IPS DF 6.9 (cell line): Measurements from ENCODE around the gene FAM234B.

Experiments
- DNase-seq: peaks from one replicate; pipeline ENCODE4 v3.0.0-alpha.2; 2013; ENCODE audit warnings: low read depth, low spot score
- H3K27ac ChIP-seq: one replicate; pipeline ENCODE4 v1.5.1; 2013; ENCODE audit warnings: low read length, control low read depth
- H3K27me3 ChIP-seq: 2 replicates; pipeline ENCODE4 v1.6.1; 2013; ENCODE audit warnings: mild to moderate bottlenecking, low read length; ENCODE audit not compliant: control insufficient read depth, insufficient read depth
- H3K36me3 ChIP-seq: 2 replicates; pipeline ENCODE4 v1.6.1; 2013; ENCODE audit warnings: low read length; ENCODE audit not compliant: control insufficient read depth, insufficient read depth
- H3K4me1 ChIP-seq: 2 replicates; pipeline ENCODE4 v1.6.1; 2013; ENCODE audit warnings: low read length; ENCODE audit not compliant: control insufficient read depth, insufficient read depth
- H3K4me3 ChIP-seq: 2 replicates; pipeline ENCODE4 v1.5.1; 2013; ENCODE audit warnings: mild to moderate bottlenecking, low read length
- H3K9me3 ChIP-seq: 2 replicates; pipeline ENCODE4 v1.6.1; 2013; ENCODE audit warnings: low read length, inconsistent platforms; ENCODE audit not compliant: control insufficient read depth, insufficient read depth
- WGBS: extraction: QIAGEN DNeasy Blood & Tissue Kit; methylation state at CpG from one replicate; pipeline ENCODE4 v1.1.7; 2013; ENCODE audit warnings: mixed read lengths, missing lambda C conversion rate; ENCODE audit not compliant: insufficient read length, insufficient coverage; 5-methylcytosine and 5-hydroxymethylcytosine counted together

FAM234B gene

GRCh38 chr12:13087766-13088165 is 43.6 kb downstream of the FAM234B start:
- no peak for DNase-seq
- Histone ChIP-seq H3K4me1 (peaks cover 20% of the 10 kb centered on the region), H3K4me3 (no peak overlapping the region), H3K9me3 (no peaks in the 10 kb centered on the region), H3K27ac (peak overlapping the region; percentile 71), H3K27me3 (no peaks in the 10 kb centered on the region), H3K36me3 (no peaks in the 10 kb centered on the region)
- no CpG with 5 or more reads among the region's 5 CpGs for WGBS

- WGBS, result no CpG with 5 or more reads among the region's 4 CpGs
- DNase-seq, result peak; percentile 58
- Histone ChIP-seq H3K36me3 (no peaks in the 10 kb centered on the region), H3K4me3 (no peak overlapping the region), H3K4me1 (peaks cover 22% of the 10 kb centered on the region), H3K27ac (peak overlapping the region; percentile 45), H3K9me3 (no peaks in the 10 kb centered on the region), H3K27me3 (no peaks in the 10 kb centered on the region)
Measured at GRCh38 chr12:13088496-13088895, 44.3 kb downstream of the FAM234B start.

- Histone ChIP-seq H3K4me3 (no peak overlapping the region), H3K4me1 (peaks cover 22% of the 10 kb centered on the region), H3K9me3 (no peaks in the 10 kb centered on the region), H3K27ac (no peak overlapping the region), H3K27me3 (no peaks in the 10 kb centered on the region), H3K36me3 (no peaks in the 10 kb centered on the region)
- WGBS, result no CpG with 5 or more reads among the region's 4 CpGs
- no peak for DNase-seq
Measured at GRCh38 chr12:13090054-13090453, 45.9 kb downstream of the FAM234B start.

GRCh38 chr12:13091832-13092231 is 47.7 kb downstream of the FAM234B start:
- Histone ChIP-seq H3K27me3 (no peaks in the 10 kb centered on the region), H3K36me3 (no peaks in the 10 kb centered on the region), H3K27ac (no peak overlapping the region), H3K4me3 (no peak overlapping the region), H3K4me1 (peaks cover 20% of the 10 kb centered on the region), H3K9me3 (no peaks in the 10 kb centered on the region)
- no peak for DNase-seq
- WGBS, result no CpG with 5 or more reads among the region's 6 CpGs

GRCh38 chr12:13093191-13093847 is 49.1 kb downstream of the FAM234B start:
- Histone ChIP-seq H3K9me3 (no peaks in the 10 kb centered on the region), H3K36me3 (no peaks in the 10 kb centered on the region), H3K4me3 (no peak overlapping the region), H3K27ac (no peak overlapping the region), H3K4me1 (peaks cover 12% of the 10 kb centered on the region; the same call in 1 of the 2 replicates), H3K27me3 (no peaks in the 10 kb centered on the region)
- no CpG with 5 or more reads among the region's 7 CpGs for WGBS
- no peak for DNase-seq

- H3K4me3 ChIP-seq, result no peak overlapping the region
- no CpG with 5 or more reads among the region's 2 CpGs for WGBS
- peaks cover 9% of the 10 kb centered on the region; the same call in 1 of the 2 replicates for H3K4me1 ChIP-seq
- H3K9me3 ChIP-seq, result no peaks in the 10 kb centered on the region
- H3K27ac ChIP-seq, result no peak overlapping the region
- no peak for DNase-seq
- H3K27me3 ChIP-seq, result no peaks in the 10 kb centered on the region
- H3K36me3 ChIP-seq, result no peaks in the 10 kb centered on the region
Measured at GRCh38 chr12:13093848-13094220, 49.7 kb downstream of the FAM234B start.

- Histone ChIP-seq H3K9me3 (no peaks in the 10 kb centered on the region), H3K27ac (no peak overlapping the region), H3K4me1 (peaks cover 7% of the 10 kb centered on the region; the same call in 1 of the 2 replicates), H3K27me3 (no peaks in the 10 kb centered on the region), H3K4me3 (no peak overlapping the region), H3K36me3 (no peaks in the 10 kb centered on the region)
- no CpG with 5 or more reads among the region's 3 CpGs for WGBS
- DNase-seq, result no peak
Measured at GRCh38 chr12:13094367-13094766, 50.2 kb downstream of the FAM234B start.

GRCh38 chr12:13095266-13095995 is 51.2 kb downstream of the FAM234B start:
- Histone ChIP-seq H3K27me3 (no peaks in the 10 kb centered on the region), H3K4me1 (peaks cover 8% of the 10 kb centered on the region; the same call in 1 of the 2 replicates), H3K9me3 (no peaks in the 10 kb centered on the region), H3K4me3 (no peak overlapping the region), H3K27ac (no peak overlapping the region), H3K36me3 (no peaks in the 10 kb centered on the region)
- DNase-seq, result no peak
- WGBS, result no CpG with 5 or more reads among the region's 8 CpGs

GRCh38 chr12:13097491-13098011 is 53.4 kb downstream of the FAM234B start:
- Histone ChIP-seq H3K36me3 (no peaks in the 10 kb centered on the region), H3K9me3 (no peaks in the 10 kb centered on the region), H3K27me3 (no peaks in the 10 kb centered on the region), H3K4me1 (peaks cover 7% of the 10 kb centered on the region; the same call in 1 of the 2 replicates), H3K4me3 (no peak overlapping the region), H3K27ac (no peak overlapping the region)
- no peak for DNase-seq
- WGBS, result no CpG with 5 or more reads among the region's 9 CpGs

GRCh38 chr12:13099066-13099843 is 55.1 kb downstream of the FAM234B start:
- no peak overlapping the region for H3K4me3 ChIP-seq
- DNase-seq, result no peak
- H3K27me3 ChIP-seq, result no peaks in the 10 kb centered on the region
- WGBS, result no CpG with 5 or more reads among the region's 8 CpGs
- no peak overlapping the region for H3K27ac ChIP-seq
- H3K4me1 ChIP-seq, result peaks cover 6% of the 10 kb centered on the region; the same call in 1 of the 2 replicates
- H3K9me3 ChIP-seq, result no peaks in the 10 kb centered on the region
- no peaks in the 10 kb centered on the region for H3K36me3 ChIP-seq
